ENCODE data around the gene IL16.

Gene IL16

DNA sequence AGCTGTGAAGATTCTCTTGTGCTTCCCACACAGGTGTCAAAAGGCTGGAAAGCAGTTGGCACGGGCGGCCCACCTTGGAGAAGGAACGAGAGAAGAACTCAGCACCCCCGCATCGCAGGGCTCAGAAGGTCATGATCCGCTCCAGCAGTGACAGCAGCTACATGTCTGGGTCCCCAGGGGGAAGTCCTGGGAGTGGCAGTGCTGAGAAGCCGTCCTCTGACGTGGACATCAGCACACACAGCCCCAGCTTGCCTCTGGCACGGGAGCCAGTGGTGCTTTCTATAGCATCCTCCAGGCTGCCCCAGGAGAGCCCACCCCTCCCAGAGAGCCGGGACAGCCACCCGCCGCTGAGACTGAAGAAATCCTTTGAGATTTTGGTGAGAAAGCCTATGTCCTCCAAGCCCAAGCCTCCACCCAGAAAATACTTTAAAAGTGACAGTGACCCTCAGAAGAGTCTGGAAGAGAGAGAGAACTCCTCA, 95.9 kb downstream of the IL16 start:
- DNase-seq (ENCODE audit: low read depth in 3 of 3), result no peak

DNA sequence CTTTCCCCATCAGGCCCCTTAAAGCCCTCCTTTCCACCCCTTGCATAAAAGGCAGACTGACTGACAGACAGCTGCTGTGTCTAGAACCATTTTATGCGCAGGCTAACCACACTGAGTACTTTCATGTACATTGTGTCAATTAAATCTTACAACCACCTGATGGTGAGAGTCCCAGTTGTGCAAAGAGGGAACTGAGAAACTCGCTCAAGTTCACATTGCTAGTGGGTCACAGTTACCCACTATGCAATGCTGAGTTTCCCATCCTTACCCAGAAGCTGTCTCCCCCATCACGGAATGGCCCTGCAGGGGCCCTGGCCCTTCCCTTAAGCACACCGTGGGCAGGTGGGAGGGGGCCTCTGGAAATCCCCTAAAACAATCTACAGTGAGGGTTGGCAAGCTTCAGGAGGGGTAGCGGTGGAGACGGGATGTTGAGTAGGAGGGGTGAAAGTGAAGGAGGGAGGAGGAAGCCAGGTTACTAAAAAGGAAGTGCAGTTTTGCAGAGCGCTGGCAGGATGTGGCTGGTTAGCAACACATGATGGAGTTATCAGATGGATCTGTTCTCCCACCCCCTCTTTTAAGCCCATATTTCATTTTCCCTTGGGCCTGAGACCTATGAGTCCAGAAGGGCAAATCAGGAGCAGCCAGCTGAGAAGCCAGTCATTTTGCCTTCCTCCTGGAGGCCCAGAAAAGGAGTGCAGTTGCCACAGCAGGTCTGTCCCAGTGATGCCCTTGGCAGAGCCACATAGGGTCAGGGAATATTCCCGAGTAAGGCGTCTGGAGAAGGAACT, 97.2 kb downstream of the IL16 start:
- DNase-seq (ENCODE audit: low read depth in 3 of 3), result peak; percentile 47 to 66 (median 63)

DNA sequence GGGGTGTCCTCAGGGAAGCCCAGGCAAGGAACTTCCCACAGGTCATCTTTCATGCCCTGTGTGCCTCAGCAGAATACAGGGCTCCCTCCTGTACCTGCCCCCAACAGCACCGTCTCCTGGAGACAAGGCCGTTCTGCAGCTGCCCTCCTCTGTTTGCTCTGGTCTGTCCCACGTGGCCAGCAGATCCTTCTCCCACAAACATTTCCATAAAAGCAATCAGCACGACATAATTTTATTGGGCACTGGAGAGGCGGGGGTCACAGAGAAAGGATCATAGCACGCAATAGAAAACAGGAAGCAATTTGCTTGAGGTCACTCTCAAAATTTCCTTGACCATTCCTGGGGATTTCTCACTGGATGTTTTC, 97.8 kb downstream of the IL16 start:
- no peak for DNase-seq (ENCODE audit: low read depth in 3 of 3)

DNA sequence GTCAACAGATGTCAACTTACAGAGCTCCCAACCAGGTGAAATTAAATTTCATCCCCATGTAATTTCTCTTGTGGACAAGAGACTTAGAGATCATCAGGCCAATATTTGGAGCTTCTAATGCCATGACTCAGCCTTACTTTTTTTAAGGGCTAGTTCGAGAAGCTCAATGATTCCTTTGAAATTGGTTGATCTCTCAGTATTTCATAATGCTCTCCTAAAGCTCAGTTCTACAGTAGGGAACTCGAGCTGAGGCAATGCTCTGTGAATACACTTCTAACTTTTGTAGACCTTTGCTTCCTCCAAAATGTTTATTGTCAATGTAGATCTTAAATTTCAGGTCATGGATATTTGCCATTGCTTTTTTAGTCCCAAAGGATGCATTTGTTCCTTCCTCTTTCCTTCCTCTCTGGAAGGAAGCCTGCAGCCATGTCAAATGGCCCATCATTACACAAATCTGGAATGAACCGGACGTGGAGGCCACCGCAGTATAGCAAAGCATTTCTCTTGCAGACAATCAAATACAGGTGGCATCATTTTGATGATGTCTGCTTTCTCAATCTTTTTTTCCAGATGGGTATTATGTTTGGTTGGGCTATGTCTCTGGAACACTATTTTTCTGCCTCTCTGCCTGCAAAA, 98.9 kb downstream of the IL16 start:
- DNase-seq (ENCODE audit: low read depth in 3 of 3), result no peak

DNA sequence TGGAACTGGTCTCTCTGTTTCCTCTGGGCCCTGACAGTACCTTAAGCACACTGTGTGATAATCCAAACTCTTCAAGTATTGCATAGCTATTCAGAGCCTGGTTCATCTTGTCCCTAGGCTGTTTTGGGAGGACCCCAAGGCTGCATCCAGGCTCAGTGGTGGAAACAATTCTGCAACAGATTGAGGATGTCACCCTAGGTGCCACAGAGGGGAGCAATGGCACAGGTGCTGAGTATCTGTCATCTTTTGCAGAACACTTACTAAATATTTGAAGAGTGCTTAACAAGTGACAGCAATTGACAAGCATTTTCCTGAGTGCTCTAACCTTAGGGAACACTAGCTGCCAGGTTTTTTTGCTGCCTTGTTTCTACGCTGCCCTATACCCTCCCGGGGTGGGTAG, 99.5 kb downstream of the IL16 start:
- no peak for DNase-seq (ENCODE audit: low read depth in 3 of 3)

DNA sequence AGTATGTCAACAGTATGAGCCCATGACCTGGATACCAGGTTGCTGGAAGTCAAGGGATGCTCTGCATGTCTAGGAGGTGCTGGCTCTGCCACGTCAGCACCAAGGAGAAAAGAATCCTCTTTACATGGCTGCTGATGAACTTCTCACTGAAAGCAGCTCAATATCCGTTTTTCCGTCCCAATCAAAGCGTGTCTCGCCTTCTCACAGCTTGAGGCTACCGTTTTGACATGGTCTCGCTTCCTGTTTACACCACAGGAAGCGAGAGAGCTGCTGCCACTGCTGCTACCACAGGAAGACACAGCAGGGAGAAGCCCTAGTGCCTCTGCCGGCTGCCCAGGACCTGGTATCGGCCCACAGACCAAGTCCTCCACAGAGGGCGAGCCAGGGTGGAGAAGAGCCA, 100.0 kb downstream of the IL16 start:
- DNase-seq (ENCODE audit: low read depth in 3 of 3), result peak; percentile 44 to 60 (median 58)

DNA sequence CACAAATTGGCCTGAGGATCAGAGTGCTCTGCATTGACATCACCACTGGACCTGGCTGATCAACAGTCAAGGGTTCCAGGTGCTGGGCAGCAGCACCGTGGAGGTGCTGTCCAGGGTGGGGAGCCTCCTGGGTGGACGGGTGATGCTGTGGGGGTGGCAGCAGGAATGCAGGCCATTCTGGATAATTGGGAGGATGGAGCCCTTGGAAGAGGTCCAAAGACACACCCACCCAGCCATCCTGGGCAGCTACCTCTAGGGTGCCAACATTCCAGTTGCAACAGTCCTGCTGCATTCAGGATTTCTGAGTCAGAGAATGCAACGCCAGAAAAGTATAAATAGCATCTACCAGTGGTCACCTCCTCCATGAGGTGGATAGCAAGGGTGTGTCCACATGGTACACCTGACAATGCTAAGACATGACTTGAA, 100.5 kb downstream of the IL16 start:
- no peak for DNase-seq (ENCODE audit: low read depth in 3 of 3)

DNA sequence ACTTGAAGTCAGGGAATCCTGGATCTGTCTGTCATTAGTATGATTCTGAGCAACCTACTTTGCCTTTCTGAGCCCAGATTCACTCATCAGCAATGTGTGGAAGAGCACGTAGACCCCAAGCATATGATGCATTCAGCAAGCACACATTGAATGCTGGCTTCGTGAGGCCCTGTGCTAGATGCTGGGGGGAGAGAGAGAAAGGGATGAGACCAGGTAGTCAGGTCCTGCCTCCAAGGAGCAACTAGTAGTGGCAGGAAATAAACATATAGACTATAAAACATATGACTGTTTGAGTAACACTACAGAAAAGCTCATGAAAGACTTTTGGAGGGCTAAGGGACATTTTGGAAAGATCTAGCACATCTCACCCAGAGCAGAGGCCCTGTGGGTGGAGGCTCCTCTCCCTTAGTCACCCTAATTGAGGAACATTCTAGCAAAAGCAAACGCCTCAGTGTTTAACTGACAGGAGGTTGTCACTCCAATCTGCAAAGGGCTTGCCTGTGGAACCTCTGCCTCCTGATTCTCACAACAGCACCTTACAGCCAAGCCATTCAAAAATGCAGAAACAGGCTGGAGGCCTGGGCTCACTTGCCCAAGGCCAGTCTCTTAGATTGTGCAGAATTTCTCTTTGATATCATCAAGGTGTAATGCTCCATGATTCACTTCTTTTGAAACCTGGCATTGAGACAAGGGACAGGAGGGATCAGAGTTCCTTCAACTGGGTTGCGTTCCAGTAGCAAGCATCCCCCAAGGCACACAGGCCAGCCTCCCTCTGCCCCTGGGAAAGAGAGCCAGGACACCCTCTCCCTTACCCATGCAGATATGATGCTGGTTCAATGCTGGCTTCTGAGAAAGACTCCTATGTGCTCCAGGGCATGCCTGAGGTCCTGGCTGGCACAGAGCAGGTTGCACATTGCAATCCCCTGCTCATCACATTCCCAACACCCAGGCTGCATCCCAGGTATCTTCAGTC, 101.2 kb downstream of the IL16 start:
- DNase-seq (ENCODE audit: low read depth in 3 of 3), result no peak

DNA sequence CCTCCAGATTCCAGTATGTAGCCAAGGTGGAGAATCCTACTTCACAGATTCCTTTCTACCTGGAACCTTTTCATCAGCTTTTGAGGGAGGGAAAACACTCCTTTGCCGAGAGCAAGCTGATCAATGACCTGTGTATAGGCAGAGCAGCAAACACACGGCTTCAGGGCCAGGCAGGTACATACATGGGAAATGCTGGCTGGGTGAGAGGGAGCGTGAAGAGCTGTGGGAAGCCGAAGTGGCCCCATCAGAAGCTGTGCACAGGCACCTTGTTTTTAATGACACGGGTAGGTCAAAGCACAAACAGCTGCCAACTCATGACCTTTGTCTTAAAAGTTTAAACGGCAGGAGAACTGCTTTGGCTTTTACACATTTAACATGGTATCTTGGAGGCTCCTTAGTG, 101.9 kb downstream of the IL16 start:
- DNase-seq (ENCODE audit: low read depth in 3 of 3), result no peak

DNA sequence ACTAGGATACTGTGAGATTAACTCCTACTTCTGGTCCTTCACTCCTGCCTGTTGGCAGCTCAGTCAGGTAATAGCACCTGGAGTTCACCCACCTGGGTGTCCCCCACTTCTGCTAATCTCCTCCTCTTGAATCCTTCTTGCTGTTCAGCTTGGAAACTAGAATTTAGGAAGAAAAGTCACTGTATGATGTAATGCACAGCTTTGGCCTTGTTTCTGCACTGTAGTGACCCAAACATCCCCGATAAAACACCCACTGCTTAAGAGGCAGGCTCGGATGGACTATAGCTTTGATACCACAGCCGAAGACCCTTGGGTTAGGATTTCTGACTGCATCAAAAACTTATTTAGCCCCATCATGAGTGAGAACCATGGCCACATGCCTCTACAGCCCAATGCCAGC, 102.5 kb downstream of the IL16 start:
- DNase-seq (ENCODE audit: low read depth in 3 of 3), result no peak

DNA sequence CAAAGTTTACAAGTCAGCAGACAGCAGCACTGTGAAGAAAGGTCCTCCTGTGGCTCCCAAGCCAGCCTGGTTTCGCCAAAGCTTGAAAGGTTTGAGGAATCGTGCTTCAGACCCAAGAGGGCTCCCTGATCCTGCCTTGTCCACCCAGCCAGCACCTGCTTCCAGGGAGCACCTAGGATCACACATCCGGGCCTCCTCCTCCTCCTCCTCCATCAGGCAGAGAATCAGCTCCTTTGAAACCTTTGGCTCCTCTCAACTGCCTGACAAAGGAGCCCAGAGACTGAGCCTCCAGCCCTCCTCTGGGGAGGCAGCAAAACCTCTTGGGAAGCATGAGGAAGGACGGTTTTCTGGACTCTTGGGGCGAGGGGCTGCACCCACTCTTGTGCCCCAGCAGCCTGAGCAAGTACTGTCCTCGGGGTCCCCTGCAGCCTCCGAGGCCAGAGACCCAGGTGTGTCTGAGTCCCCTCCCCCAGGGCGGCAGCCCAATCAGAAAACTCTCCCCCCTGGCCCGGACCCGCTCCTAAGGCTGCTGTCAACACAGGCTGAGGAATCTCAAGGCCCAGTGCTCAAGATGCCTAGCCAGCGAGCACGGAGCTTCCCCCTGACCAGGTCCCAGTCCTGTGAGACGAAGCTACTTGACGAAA, 103.1 kb downstream of the IL16 start:
- DNase-seq (ENCODE audit: low read depth in 3 of 3), result no peak

DNA sequence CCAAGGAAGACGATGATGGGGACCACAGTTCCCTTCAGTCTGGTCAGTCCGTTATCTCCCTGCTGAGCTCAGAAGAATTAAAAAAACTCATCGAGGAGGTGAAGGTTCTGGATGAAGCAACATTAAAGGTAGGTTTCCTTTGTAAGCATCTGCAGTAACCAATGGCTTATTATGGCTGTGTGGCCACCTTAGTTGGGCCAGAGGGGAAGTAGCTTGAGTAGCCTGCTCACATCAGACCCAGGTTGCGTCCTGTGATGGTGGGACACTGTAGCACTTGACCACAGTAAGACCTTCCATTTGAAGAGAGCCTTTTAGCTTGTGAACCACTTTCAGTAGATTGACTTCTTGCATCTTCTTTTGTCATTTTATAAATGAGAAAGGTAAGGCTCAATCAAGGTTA, 104.7 kb downstream of the IL16 start:
- DNase-seq (ENCODE audit: low read depth in 3 of 3), result no peak

DNA sequence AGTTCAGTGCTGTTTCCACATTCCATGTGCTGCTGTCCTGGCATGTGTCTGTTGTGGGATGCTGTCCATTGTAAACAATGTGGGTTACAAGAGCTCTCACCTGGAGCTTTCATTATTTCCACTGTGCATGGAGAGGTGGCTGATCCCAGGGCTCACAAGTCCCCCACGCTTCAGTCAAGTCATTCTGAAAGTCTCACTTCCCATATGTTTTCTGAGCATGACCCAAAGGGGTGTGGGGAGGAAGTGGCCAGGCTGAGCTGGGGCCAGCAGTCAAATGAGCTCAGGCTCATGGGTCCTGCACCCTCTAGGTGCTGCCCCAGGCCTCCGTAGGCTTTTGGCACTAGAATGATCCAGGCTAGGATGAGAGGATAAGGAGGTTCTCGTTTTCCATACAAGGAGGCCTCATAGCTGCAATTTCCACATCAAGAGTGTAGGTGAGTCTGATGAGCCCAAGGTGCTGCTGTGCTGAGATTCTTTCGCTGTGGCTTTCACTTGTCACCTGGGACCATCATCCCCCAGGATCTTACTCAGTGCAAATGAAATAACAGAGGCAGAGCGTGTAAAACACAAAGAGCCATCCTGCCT, 105.2 kb downstream of the IL16 start:
- DNase-seq (ENCODE audit: low read depth in 3 of 3), result no peak

DNA sequence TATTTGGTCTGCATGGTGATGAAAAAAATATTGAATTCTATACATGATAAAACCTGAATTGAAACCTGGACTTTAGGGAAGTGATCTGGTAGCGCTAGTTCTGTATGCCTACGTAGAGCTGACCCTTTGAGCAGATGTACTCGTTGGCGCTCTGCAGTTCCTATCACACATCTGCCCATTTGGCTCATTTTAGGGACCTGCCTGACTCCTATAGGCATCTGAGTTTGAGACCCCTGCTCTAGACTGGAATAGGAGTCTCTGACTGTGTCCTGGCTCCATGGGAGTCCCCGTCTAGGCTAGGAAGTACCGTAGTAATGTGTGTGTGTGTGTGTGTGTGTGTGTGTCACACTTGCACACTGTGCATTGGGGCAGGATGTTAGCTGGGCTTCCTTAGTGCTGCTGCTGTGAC, 106.0 kb downstream of the IL16 start:
- no peak for DNase-seq (ENCODE audit: low read depth in 3 of 3)

DNA sequence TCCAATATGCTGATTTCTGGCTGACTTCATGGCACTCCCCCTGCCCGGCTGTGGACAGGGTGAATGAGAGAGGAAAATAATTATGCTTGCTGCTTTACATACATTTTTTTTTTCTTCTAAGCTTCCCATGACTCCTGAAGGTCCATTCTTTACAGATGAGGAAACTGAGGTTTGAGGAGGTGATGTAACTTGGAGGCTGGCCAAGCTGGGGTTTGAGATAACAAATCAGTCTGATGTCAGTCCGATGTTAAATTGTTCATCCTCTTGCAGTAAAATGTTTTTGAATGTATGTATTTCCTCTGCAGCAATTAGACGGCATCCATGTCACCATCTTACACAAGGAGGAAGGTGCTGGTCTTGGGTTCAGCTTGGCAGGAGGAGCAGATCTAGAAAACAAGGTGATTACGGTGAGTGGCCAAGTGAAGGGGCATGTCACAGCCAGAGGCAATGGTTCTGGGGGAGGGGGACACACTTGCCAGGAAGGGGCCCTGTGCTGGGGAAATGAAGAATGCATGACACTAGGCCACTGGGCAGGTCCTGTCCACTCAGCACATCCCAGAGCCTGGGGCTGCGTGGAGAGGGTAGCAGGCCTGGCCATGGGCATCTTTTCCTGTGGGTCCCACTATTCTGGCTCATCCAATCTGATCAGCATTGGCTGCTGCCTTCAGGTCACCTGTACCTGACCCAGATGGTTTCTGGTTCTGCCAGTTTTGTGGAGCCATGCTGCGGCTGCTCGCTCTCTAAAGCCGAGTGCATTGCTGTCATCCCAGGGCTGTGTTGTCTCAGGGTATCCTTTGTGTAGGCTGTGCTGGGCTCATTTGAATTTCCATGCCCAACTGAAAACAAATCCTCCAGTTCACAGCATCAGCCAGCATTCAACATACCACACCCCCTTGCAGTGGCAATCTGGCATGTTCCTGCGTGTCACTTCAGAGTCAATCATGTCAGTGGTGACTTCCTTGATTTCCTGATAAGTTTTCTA, 106.9 kb downstream of the IL16 start:
- DNase-seq (ENCODE audit: low read depth in 3 of 3), result no peak

DNA sequence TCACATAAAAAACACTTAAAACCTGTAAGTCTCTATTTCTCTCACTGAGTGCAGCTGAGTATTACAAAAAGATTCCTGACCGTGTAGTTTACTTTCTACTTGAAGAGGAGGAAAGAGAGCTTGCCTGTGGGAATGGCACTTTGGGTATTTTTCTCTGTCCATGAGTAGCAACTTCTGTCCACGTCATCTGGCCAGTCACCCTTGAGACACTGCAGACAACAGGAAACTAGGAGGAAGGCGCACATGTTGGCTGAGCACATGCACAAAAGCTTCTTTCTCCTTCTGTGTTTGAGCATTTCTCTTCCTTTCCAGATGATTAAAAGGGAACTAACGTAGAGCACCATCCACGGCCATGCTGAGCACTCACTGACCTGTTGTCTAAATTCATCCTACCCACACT, 107.5 kb downstream of the IL16 start:
- no peak for DNase-seq (ENCODE audit: low read depth in 3 of 3)

DNA sequence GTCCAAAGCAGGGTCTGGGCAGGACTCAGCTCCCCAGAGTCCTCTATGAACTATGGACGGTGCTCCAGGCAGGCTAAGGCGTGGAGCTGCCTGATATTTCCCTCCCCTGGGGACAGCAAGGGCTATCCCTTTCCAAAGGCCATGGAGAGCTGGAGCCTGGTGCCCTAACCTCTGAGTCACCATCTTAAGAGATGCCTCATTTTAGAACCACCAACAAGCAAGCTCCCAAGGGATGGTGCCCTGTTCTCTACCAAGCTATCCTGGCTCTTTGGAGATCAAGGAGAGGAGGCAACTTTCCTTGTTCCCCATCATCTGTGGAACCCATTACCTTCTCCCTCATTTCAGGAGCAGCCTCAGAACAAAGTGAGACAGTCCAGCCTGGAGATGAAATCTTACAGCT, 111.6 kb downstream of the IL16 start:
- no peak for DNase-seq (ENCODE audit: low read depth in 3 of 3)

DNA sequence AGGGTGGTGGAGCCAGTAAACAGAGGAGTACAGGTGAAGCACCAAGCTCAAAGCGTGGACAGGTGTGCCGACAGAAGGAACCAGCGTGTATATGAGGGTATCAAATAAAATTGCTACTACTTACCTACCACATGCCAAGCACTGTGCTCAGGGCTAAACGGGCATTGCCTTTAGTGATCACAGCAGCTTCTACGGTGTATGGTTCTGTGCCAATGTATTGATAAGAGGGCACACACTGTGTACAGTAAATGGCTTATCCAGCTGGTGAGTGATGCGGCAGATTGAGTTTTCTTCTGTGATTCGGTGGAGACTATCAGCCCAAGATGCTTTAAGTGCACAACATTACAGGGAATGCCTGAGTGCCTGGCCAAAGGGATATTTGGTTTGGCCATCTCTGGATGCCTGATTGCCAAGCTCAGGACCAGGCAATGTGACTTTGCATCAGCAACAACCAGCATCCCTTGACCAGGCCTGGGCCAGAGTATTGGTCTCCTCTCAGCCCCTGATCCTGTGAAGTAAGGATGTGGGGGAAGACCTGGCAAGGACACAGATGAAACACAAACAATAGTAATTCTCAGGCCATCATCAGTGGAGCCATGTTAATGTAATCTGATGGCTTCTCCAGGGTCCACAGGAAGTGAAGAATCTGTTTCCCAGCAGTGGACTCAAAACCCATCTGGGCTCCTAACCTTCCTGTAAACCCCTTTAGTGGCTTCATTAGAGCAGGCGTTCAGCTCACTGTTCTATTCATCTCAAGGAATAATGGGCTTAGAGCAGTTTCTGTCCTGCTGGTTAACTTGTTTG, 113.2 kb downstream of the IL16 start:
- no peak for DNase-seq (ENCODE audit: low read depth in 3 of 3)

DNA sequence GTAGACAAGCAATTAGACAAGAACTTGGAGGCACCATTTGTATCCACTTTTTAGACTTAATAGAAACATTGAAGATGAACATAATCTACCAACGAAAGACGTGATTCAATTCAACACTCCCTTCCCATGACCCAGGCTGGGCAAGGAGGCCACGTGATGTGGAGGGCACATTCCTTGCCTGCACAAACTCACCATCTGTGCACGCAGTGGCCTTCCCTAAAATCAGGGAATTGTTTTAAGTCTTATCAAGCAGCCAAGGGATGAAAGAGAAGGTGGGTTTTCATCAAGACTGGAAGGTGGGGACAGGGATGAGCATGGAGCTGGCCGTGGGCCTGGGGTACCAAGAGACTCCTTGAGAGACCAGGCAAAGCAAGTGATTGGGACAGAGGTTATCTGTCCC, 113.8 kb downstream of the IL16 start:
- DNase-seq (ENCODE audit: low read depth in 3 of 3), result no peak

Data from stimulated activated CD4-positive, alpha-beta T cell treated with anti-CD3 and anti-CD28 coated beads, TNF-alpha, amount 100 ng/mL, for 48 hours (primary cell).